ENCODE data around the gene RAB28. TPM values are rescaled to one million over a fixed set of nuclear protein-coding genes. Genes with fewer than 3 reads are reported as not detected.
A peak's percentile ranks its signal among the peaks of the same experiment; 100 is the strongest.

Gene RAB28
- total and polyA plus RNA-seq, 9 of the 15 experiments (the other 6 are each of a cell fraction or from before 2014, with no cell fraction given), result 6.7 to 40.4 (median 23.0) TPM

DNA sequence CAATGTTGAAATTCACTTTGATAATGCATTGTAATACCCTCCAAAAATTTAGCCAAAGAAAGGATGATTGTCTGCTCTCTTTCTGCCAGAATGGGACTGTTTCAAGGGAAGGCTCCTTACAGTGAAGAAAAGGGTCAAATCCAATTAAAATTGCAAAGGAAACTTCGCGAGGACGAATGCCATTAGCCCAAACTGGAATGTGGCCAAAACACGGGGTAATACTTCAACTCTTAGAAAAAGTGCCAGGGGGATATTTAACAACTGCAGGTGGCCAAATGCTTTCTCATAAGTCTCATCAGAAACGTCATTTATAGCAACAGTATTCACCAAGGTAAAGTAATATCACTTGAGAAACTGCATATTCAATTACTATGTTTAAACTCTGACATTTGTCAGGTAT, 31.1 kb upstream of the RAB28 start (continued):
- TF ChIP-seq, protein P1, sequence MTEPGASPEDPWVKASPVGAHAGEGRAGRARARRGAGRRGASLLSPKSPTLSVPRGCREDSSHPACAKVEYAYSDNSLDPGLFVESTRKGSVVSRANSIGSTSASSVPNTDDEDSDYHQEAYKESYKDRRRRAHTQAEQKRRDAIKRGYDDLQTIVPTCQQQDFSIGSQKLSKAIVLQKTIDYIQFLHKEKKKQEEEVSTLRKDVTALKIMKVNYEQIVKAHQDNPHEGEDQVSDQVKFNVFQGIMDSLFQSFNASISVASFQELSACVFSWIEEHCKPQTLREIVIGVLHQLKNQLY (CRISPR knock-in tag; conservative IDR thresholded peaks at IDR 0.05), result no peak
- no peak for TF ChIP-seq NELFE (IDR thresholded peaks at IDR 0.05; ENCODE audit: insufficient read depth, insufficient read length)
- no peak for TF ChIP-seq PHF21A (IDR thresholded peaks at IDR 0.05; ENCODE audit: borderline replicate concordance, low read depth)
- no peak for TF ChIP-seq CBX5 (IDR thresholded peaks at IDR 0.05; ENCODE audit: borderline replicate concordance, low read depth)
- TF ChIP-seq ZNF696 (CRISPR knock-in tag; conservative IDR thresholded peaks at IDR 0.05), result no peak
- no peak for TF ChIP-seq MTF1 (CRISPR knock-in tag; IDR thresholded peaks at IDR 0.05; ENCODE audit: borderline replicate concordance)

DNA sequence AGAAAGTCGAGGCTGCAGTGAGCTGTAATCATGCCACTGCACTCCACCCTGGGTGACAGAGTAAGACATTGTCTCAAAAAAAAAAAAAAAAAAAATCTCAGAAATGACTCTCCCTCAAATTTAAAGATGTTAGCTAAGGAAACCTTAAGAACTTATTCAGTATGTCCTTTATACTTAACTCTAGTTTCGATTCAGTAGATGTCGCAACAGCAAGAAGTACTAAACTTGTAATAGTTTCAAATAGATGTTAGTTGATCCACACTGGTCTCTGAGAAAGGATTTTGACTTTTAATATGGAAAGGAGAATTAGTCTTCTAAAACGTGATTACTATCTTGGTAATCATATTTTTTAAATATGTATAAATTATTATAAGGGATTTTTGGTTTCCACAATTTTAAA, 30.6 kb upstream of the RAB28 start:
- ATAC-seq, result no peak
- no peaks in the 10 kb centered on the region for H4K20me1 ChIP-seq (replicated peaks; ENCODE audit: control insufficient read depth, insufficient read depth, low read length)
- no peaks in the 10 kb centered on the region for H3K9me3 ChIP-seq (replicated peaks; ENCODE audit: control insufficient read depth, insufficient read depth, low read depth, low read length)

More for the DNA sequence above, 30.6 kb upstream of the RAB28 start:
- H3K4me1 ChIP-seq (replicated peaks in 1 of 2; ENCODE audit: control insufficient read depth in 2 of 2, insufficient read depth in 2 of 2, low read length in 2 of 2), result no peaks in the 10 kb centered on the region
- no peaks in the 10 kb centered on the region for H3K79me2 ChIP-seq (ENCODE audit: control insufficient read depth, insufficient read depth, low read length)
- FAIRE-seq (no peak), DNase-seq (ENCODE audit: extremely low read depth in 1 of 4, low spot score in 3 of 4) (no peak)
- CTCF ChIA-PET (ENCODE audit: low intra/inter-chr PET ratio), result no interaction called here
- BruUV-seq (replicated peaks), result no TSS peak
- in situ Hi-C loops (cut with MboI), result no loop called here
- POLR2A ChIA-PET, result no interaction called here
- H3K27ac ChIP-seq (ENCODE audit: extremely low read depth, low read depth, low read length), result no peak overlapping the region
- no peaks in the 10 kb centered on the region for H3K27me3 ChIP-seq (ENCODE audit: control insufficient read depth in 2 of 2, insufficient read depth in 2 of 2, low read length in 2 of 2)
- H3K36me3 ChIP-seq (ENCODE audit: control insufficient read depth, insufficient read depth, low read length), result no peaks in the 10 kb centered on the region
- 11% methylated on average over 4 of the region's 4 CpGs for WGBS (ENCODE audit: insufficient coverage, low coverage, missing lambda C conversion rate)
- no peaks in the 10 kb centered on the region for H3K9me1 ChIP-seq (ENCODE audit: control insufficient read depth, insufficient read depth, low read length)
- no peak overlapping the region for H3K4me3 ChIP-seq
- H3K4me2 ChIP-seq (ENCODE audit: insufficient read depth, low read length), result no peak overlapping the region
- no peak overlapping the region for H3K9ac ChIP-seq (ENCODE audit: insufficient read depth in 1 of 2, low read depth in 2 of 2, low read length in 2 of 2)
- intact Hi-C loops (cut with micrococcal nuclease), result no loop called here
- TF ChIP-seq LEF1 (IDR thresholded peaks at IDR 0.05) (no peak), CEBPB (tag; IDR thresholded peaks at IDR 0.05) (peak; percentile 72), CEBPG (CRISPR knock-in tag; IDR thresholded peaks at IDR 0.05) (no peak), CEBPG (tag; conservative IDR thresholded peaks at IDR 0.05 in 1 of 2, IDR thresholded peaks at IDR 0.05 in 1 of 2) (peak; percentile 41 to 72; a peak in 3 of 4 replicates)
- H2AFZ ChIP-seq (ENCODE audit: low read depth, low read length), result no peak overlapping the region
